K562 (cell line): ENCODE measurements around the gene KCNG1. TPM values are rescaled to one million over a fixed set of nuclear protein-coding genes. Genes with fewer than 3 reads are reported as not detected.

Source experiments
- AFF1 ChIP-seq, 2 experiments: fragments of 450-650 bp; IDR thresholded peaks; 2 replicates each; pipeline ENCODE4 v1.6.1; 2018; ENCODE audit warnings: mild to moderate bottlenecking in 2 of 2, low read depth in 1 of 2; ENCODE audit not compliant: partially characterized antibody in 2 of 2
- BDP1 ChIP-seq: IDR thresholded peaks from 3 replicates; pipeline ENCODE4 v1.6.1; 2011; ENCODE audit not compliant: insufficient read length, insufficient read depth
- CCNT2 ChIP-seq: IDR thresholded peaks from 2 replicates; pipeline ENCODE4 v1.6.1; 2011; ENCODE audit warnings: borderline replicate concordance, low read depth, mild to moderate bottlenecking, moderate library complexity, mixed read lengths, low read length; ENCODE audit not compliant: insufficient read length; ENCODE audit errors: extremely low read depth
- GABPB1 ChIP-seq: sonication (generic); formaldehyde crosslinking; IDR thresholded peaks from 2 replicates; pipeline ENCODE4 v1.8.0; 2022; ENCODE audit warnings: mild to moderate bottlenecking, missing genetic modification reagents
- HDAC1 ChIP-seq, 2 experiments: fragments of 450-650 bp; IDR thresholded peaks; 2 replicates each; pipeline ENCODE4 v1.6.1; 2016 to 2017; ENCODE audit warnings: inconsistent platforms in 1 of 2, mild to moderate bottlenecking in 1 of 2, moderate library complexity in 1 of 2
- KDM4B ChIP-seq, 2 experiments: fragments of 450-650 bp in 1 of 2; sonication (generic) in 1 of 2; IDR thresholded peaks; 2 replicates each; pipeline ENCODE4 v1.6.1; 2016 to 2017; ENCODE audit warnings: borderline replicate concordance in 2 of 2, antibody characterized with exemption in 1 of 2, low read depth in 1 of 2, mild to moderate bottlenecking in 1 of 2
- PHB ChIP-seq: fragments of 250-450 bp; sonication (Bioruptor Pico); IDR thresholded peaks from 2 replicates; pipeline ENCODE4 v1.5.0; 2021
- RAD51 ChIP-seq: fragments of 450-650 bp; IDR thresholded peaks from 2 replicates; pipeline ENCODE4 v1.7.1; 2016; ENCODE audit warnings: low read depth, mild to moderate bottlenecking, borderline replicate concordance
- SUPT5H ChIP-seq: fragments of 450-650 bp; IDR thresholded peaks from 2 replicates; pipeline ENCODE4 v1.6.1; 2016
- TEAD1 ChIP-seq, 2 experiments: fragments of 450-650 bp in 1 of 2; sonication (generic) in 1 of 2; formaldehyde crosslinking; IDR thresholded peaks; 2 replicates each; pipeline versions ENCODE4 v1.4.0 to v1.8.0; 2020 to 2022; ENCODE audit warnings: mild to moderate bottlenecking in 2 of 2, missing genetic modification reagents in 1 of 2
- YBX1 ChIP-seq: fragments of 450-650 bp; IDR thresholded peaks from 2 replicates; pipeline ENCODE4 v1.7.1; 2016; ENCODE audit warnings: mild to moderate bottlenecking
- ZEB2 ChIP-seq: fragments of 450-650 bp; IDR thresholded peaks from 2 replicates; pipeline ENCODE4 v1.6.1; 2016
- ZFP1 ChIP-seq: fragments of 450-650 bp; formaldehyde crosslinking; IDR thresholded peaks from 2 replicates; pipeline ENCODE4 v1.4.0; 2020; ENCODE audit warnings: mild to moderate bottlenecking, mixed read lengths
- ZNF174 ChIP-seq: fragments of 250-450 bp; sonication (Bioruptor Pico); IDR thresholded peaks from 2 replicates; pipeline ENCODE4 v1.4.0; 2020; ENCODE audit warnings: mild to moderate bottlenecking
- ZNF232 ChIP-seq: sonication (generic); formaldehyde crosslinking; IDR thresholded peaks from 2 replicates; pipeline ENCODE4 v1.8.0; 2022; ENCODE audit warnings: mild to moderate bottlenecking, missing genetic modification reagents
- ZNF253 ChIP-seq: fragments of 250-450 bp; sonication (Bioruptor Pico); conservative IDR thresholded peaks from 2 replicates; pipeline ENCODE4 v1.6.1; 2021; ENCODE audit warnings: mild to moderate bottlenecking
- ZNF507 ChIP-seq: conservative IDR thresholded peaks from 2 replicates; pipeline ENCODE4 v1.6.1; 2017; ENCODE audit warnings: missing genetic modification characterization, missing compliant biosample characterization
- ZNF717 ChIP-seq: fragments of 250-450 bp; sonication (Bioruptor Pico); IDR thresholded peaks from 2 replicates; pipeline ENCODE4 v1.5.0; 2021
- polyA plus RNA-seq, 8 experiments: library from polyadenylated mRNA; depleted of rRNA in 4 of 8; stranded (reverse) in 5 of 8; unstranded in 3 of 8; fragments of >200 nt; fragmentation: Nextera tagmentation in 2 of 8; fragmentation: Illumina TruSeq in 1 of 8; extraction: Ambion mirVana in 2 of 8; extraction: Trizol in 1 of 8; gene quantifications; 2 replicates each; pipeline versions ENCODE4 v1.2.1 to v1.2.3, GENCODE V29; 2011 to 2014; ENCODE audit warnings: inconsistent platforms in 1 of 8, missing spikeins in 1 of 8
- total RNA-seq, 7 experiments: library from RNA; depleted of rRNA in 6 of 7; stranded (reverse); fragments of >200 nt in 6 of 7; fragmentation: Illumina TruSeq in 2 of 7; extraction: Trizol in 2 of 7; gene quantifications; 2 replicates each; pipeline versions ENCODE4 v1.2.1 to v1.2.3, GENCODE V29; 2011 to 2021; ENCODE audit warnings: low replicate concordance in 1 of 7
- TF ChIP-seq, protein P1 (sequence below): fragments of 450-650 bp; formaldehyde crosslinking; IDR thresholded peaks from 2 replicates; pipeline ENCODE4 v1.4.0; 2022; ENCODE audit warnings: missing genetic modification characterization
- TF ChIP-seq, protein P2 (sequence below), 3 experiments: fragments of 200-800 bp in 1 of 3; fragments of 250-450 bp in 1 of 3; fragments of 450-650 bp in 1 of 3; sonication (Bioruptor Pico) in 1 of 3; sonication (Bioruptor generic) in 1 of 3; formaldehyde crosslinking in 1 of 3; IDR thresholded peaks; 2 replicates each; pipeline versions ENCODE4 v1.6.1 to v1.8.0; 2016 to 2022; ENCODE audit warnings: mild to moderate bottlenecking in 2 of 3, missing genetic modification characterization in 2 of 3, missing compliant biosample characterization in 1 of 3, moderate library complexity in 1 of 3

The KCNG1 gene
- total and polyA plus RNA-seq, 9 of the 15 experiments (the other 6 are each of a cell fraction or from before 2014, with no cell fraction given) = 0.06 to 1.5 (median 0.22) TPM; not detected in 2

DNA sequence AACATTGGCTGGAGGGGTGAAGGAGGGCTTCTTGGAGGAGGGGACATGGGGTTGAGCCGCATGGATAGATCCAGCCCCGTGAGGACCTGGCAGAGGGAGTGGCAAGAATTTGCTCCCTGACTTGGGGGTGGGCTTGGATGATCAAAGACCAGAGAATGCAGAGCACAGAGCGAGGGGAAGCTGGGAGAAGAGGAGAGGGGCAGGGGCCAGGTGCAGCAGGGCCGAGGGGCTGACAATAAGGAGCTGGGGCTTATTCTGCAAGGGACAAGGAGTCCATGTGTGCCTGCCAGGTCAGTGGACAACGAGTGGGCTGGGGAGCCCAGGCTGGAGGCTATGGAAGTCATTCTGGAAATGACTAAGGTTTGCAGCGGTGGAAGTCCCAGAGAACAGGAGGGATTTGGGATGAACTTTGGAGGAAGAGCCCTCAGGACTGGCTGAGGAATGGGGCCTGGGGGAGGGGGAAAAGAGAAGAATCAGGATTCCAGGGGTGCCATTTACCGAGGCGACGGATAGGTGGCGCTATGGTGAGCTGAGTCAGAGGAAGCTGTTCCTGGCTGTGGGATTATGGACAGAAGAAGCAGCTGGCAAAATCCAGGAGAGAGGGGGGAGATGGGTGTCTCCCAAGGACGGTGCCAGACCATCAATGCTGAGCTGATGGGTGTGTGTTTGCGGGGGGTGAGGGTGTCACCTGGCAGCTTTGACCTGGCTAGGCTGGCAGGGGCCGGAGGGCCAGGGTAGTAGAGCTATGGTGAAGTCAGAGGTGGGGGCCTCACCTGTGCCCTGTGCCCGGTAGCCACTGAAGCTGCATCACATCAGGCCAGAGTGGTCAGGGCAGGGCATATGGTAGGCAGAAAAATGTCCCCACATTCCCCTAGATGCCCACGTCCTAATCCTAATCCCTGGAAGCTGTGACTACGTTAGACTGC is 7.8 kb downstream of the KCNG1 start (continued):
- TF ChIP-seq AFF1 (IDR thresholded peaks at IDR 0.05; ENCODE audit: low read depth in 1 of 2, partially characterized antibody in 2 of 2) (no peak), HDAC1 (IDR thresholded peaks at IDR 0.05) (no peak), RAD51 (no peak), ZNF174 (CRISPR knock-in tag) (no peak), GABPB1 (CRISPR knock-in tag) (no peak), ZNF253 (no peak), ZNF232 (CRISPR knock-in tag) (no peak), BDP1 (no peak), ZNF507 (no peak), ZEB2 (no peak), CCNT2 (no peak), PHB (CRISPR knock-in tag) (no peak), ZNF717 (CRISPR knock-in tag) (no peak), ZFP1 (CRISPR knock-in tag) (no peak), SUPT5H (no peak), TEAD1 (CRISPR knock-in tag; IDR thresholded peaks at IDR 0.05) (no peak), KDM4B (IDR thresholded peaks at IDR 0.05; ENCODE audit: borderline replicate concordance in 2 of 2, low read depth in 1 of 2) (no peak), YBX1 (no peak)
- TF ChIP-seq, protein P1, sequence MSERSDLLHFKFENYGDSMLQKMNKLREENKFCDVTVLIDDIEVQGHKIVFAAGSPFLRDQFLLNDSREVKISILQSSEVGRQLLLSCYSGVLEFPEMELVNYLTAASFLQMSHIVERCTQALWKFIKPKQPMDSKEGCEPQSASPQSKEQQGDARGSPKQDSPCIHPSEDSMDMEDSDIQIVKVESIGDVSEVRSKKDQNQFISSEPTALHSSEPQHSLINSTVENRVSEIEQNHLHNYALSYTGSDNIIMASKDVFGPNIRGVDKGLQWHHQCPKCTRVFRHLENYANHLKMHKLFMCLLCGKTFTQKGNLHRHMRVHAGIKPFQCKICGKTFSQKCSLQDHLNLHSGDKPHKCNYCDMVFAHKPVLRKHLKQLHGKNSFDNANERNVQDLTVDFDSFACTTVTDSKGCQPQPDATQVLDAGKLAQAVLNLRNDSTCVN (CRISPR knock-in tag) = no peak
- TF ChIP-seq, protein P2, sequence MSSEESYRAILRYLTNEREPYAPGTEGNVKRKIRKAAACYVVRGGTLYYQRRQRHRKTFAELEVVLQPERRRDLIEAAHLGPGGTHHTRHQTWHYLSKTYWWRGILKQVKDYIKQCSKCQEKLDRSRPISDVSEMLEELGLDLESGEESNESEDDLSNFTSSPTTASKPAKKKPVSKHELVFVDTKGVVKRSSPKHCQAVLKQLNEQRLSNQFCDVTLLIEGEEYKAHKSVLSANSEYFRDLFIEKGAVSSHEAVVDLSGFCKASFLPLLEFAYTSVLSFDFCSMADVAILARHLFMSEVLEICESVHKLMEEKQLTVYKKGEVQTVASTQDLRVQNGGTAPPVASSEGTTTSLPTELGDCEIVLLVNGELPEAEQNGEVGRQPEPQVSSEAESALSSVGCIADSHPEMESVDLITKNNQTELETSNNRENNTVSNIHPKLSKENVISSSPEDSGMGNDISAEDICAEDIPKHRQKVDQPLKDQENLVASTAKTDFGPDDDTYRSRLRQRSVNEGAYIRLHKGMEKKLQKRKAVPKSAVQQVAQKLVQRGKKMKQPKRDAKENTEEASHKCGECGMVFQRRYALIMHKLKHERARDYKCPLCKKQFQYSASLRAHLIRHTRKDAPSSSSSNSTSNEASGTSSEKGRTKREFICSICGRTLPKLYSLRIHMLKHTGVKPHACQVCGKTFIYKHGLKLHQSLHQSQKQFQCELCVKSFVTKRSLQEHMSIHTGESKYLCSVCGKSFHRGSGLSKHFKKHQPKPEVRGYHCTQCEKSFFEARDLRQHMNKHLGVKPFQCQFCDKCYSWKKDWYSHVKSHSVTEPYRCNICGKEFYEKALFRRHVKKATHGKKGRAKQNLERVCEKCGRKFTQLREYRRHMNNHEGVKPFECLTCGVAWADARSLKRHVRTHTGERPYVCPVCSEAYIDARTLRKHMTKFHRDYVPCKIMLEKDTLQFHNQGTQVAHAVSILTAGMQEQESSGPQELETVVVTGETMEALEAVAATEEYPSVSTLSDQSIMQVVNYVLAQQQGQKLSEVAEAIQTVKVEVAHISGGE (CRISPR knock-in tag; IDR thresholded peaks at IDR 0.05) = no peak
